A549 (cell line): Measurements from ENCODE around the gene RNF121.
"Not testable (repeated sequence)": the region's sequence is repeated elsewhere in the genome, so short reads cannot be mapped to it uniquely, and the experiment has no call there.

Source experiments
- KDM5A ChIP-seq: fragments of 200-600 bp; sonication (generic); IDR thresholded peaks from 2 replicates; pipeline ENCODE4 v1.6.1; 2016; ENCODE audit warnings: antibody characterized with exemption, mild to moderate bottlenecking
- MAFK ChIP-seq: fragments of 450-650 bp; IDR thresholded peaks from 2 replicates; pipeline ENCODE4 v1.6.1; 2014; ENCODE audit not compliant: partially characterized antibody
- NFE2L2 ChIP-seq: fragments of 150-350 bp; conservative IDR thresholded peaks from 2 replicates; pipeline ENCODE4 v1.6.1; 2014; ENCODE audit warnings: low read length
- NR3C1 ChIP-seq: fragments of >200 bp; sonication (Bioruptor Twin); formaldehyde crosslinking; IDR thresholded peaks from 3 replicates; pipeline ENCODE4 v1.6.1; 2017
- POLR2A ChIP-seq: IDR thresholded peaks from 2 replicates; pipeline ENCODE4 v1.6.1; 2012; ENCODE audit warnings: mild to moderate bottlenecking, low read length
- TF ChIP-seq, protein P1 (sequence below): fragments of >200 bp; sonication (Bioruptor Twin); formaldehyde crosslinking; IDR thresholded peaks from 3 replicates; pipeline ENCODE4 v1.5.1; 2016

GRCh38 chr11:71888335-71889010 lies 40.4 kb upstream of the RNF121 start:
- not testable (repeated sequence) for TF ChIP-seq KDM5A, NFE2L2, NR3C1, POLR2A, MAFK
- TF ChIP-seq, protein P1, sequence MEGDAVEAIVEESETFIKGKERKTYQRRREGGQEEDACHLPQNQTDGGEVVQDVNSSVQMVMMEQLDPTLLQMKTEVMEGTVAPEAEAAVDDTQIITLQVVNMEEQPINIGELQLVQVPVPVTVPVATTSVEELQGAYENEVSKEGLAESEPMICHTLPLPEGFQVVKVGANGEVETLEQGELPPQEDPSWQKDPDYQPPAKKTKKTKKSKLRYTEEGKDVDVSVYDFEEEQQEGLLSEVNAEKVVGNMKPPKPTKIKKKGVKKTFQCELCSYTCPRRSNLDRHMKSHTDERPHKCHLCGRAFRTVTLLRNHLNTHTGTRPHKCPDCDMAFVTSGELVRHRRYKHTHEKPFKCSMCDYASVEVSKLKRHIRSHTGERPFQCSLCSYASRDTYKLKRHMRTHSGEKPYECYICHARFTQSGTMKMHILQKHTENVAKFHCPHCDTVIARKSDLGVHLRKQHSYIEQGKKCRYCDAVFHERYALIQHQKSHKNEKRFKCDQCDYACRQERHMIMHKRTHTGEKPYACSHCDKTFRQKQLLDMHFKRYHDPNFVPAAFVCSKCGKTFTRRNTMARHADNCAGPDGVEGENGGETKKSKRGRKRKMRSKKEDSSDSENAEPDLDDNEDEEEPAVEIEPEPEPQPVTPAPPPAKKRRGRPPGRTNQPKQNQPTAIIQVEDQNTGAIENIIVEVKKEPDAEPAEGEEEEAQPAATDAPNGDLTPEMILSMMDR, result not testable (repeated sequence)
